ENCODE data around the gene PRDM9.

Gene PRDM9

DNA sequence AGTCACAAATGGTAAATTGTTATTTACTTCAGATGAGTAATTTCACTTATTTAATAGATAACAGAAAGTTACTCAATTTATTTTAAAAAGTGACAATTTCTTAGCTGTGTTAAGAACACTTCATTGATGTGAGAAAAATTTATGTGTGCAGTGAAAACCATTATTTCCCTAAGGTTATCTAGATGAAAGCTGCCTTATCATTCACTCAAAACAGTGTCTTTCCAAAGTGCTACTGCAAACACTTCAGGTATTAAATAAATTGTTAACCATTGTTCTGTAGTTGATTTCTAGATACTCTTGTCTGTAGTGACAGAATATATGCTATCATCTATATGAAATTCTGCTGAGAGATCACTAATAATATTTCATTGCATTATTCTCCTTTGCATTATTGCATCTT lies 33.5 kb upstream of the PRDM9 start:
- no peak overlapping the region for H3K4ac ChIP-seq (ENCODE audit: low read depth, low read length)
- no peak overlapping the region for H3K4me2 ChIP-seq (ENCODE audit: low read length)

DNA sequence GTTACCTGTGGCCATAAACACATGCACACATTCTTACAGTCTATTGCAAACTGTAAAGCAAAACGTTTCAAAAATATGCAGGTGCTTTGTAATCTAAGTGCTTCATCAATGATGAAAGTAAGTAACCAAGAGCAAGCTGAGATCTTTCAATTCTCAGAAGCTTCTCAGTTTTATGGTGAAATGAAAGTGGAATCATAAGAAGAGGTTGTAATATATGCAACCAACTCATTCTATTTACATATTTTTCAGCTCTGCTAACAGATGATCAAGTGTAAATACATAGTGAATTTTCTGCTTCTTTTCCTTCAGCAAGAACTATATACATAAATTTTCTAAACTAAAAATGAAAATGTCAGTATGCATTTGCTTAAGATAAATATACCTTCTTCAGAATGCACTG lies 33.1 kb upstream of the PRDM9 start:
- Histone ChIP-seq H3K18ac (ENCODE audit: low read length) (no peak overlapping the region), H3K4me3 (ENCODE audit: low read length) (no peak overlapping the region), H3K4me1 (ENCODE audit: control insufficient read depth, low read depth, low read length) (no peaks in the 10 kb centered on the region), H2AK5ac (ENCODE audit: low read length) (no peak overlapping the region), H3K56ac (ENCODE audit: low read length) (no peak overlapping the region), H3K4ac (ENCODE audit: low read depth, low read length) (no peak overlapping the region), H3K36me3 (ENCODE audit: control insufficient read depth, insufficient read depth, low read length) (no peaks in the 10 kb centered on the region), H3K79me1 (ENCODE audit: low read length) (no peaks in the 10 kb centered on the region), H3K23ac (ENCODE audit: low read length) (no peak overlapping the region), H4K8ac (ENCODE audit: low read depth, low read length) (no peak overlapping the region), H3K27me3 (ENCODE audit: insufficient read depth, low read length, poor library complexity) (no peaks in the 10 kb centered on the region), H2BK5ac (ENCODE audit: low read length) (no peak overlapping the region), H2BK120ac (ENCODE audit: low read depth, low read length) (no peak overlapping the region), H3K27ac (ENCODE audit: low read depth, low read length) (no peak overlapping the region), H3K79me2 (ENCODE audit: control insufficient read depth, insufficient read depth, low read length) (no peaks in the 10 kb centered on the region), H3K9ac (ENCODE audit: low read length) (no peak overlapping the region), H2BK15ac (replicated peaks; ENCODE audit: low read depth) (no peak overlapping the region), H3K4me2 (ENCODE audit: low read length) (no peak overlapping the region), H4K5ac (ENCODE audit: low read length) (no peak overlapping the region)
- WGBS (ENCODE audit: extremely low coverage, insufficient coverage, low lambda C conversion rate) = no CpG with 5 or more reads among the region's 1 CpG
- DNase-seq = no peak

More for the DNA sequence above, 33.5 kb upstream of the PRDM9 start:
- Histone ChIP-seq H3K23ac (ENCODE audit: low read length) (no peak overlapping the region), H3K9ac (ENCODE audit: low read length) (no peak overlapping the region), H4K8ac (ENCODE audit: low read depth, low read length) (no peak overlapping the region), H3K79me2 (ENCODE audit: control insufficient read depth, insufficient read depth, low read length) (no peaks in the 10 kb centered on the region), H2AK5ac (ENCODE audit: low read length) (no peak overlapping the region), H3K79me1 (ENCODE audit: low read length) (no peaks in the 10 kb centered on the region), H3K56ac (ENCODE audit: low read length) (no peak overlapping the region), H2BK15ac (replicated peaks; ENCODE audit: low read depth) (no peak overlapping the region), H2BK5ac (ENCODE audit: low read length) (no peak overlapping the region), H4K5ac (ENCODE audit: low read length) (no peak overlapping the region), H3K4me1 (ENCODE audit: control insufficient read depth, low read depth, low read length) (no peaks in the 10 kb centered on the region), H2BK120ac (ENCODE audit: low read depth, low read length) (no peak overlapping the region), H3K18ac (ENCODE audit: low read length) (no peak overlapping the region), H3K36me3 (ENCODE audit: control insufficient read depth, insufficient read depth, low read length) (no peaks in the 10 kb centered on the region), H3K27me3 (ENCODE audit: insufficient read depth, low read length, poor library complexity) (no peaks in the 10 kb centered on the region), H3K27ac (ENCODE audit: low read depth, low read length) (no peak overlapping the region), H3K4me3 (ENCODE audit: low read length) (no peak overlapping the region)
- no peak for DNase-seq

DNA sequence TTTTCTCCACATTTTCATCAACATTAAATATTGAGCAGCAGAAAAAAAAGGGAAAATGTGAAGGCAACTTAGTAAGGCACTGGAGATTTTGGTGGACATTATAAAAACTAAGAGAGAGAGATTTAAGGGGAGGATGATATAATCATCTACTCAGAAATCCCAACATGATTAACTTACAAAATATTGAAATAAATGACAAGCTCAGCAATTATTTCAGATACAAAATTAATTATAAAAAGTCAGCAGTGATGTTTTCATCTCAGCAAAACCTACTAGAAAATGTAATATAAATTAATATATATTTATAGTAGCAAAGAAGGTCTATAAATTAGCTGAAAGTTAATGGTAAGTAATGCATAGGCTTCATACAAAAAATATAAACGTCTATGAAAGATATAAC lies 30.8 kb upstream of the PRDM9 start:
- Histone ChIP-seq H4K8ac (ENCODE audit: low read depth, low read length) (no peak overlapping the region), H3K4me2 (ENCODE audit: low read length) (no peak overlapping the region), H3K4me1 (ENCODE audit: control insufficient read depth, low read depth, low read length) (no peaks in the 10 kb centered on the region), H4K5ac (ENCODE audit: low read length) (no peak overlapping the region), H2BK5ac (ENCODE audit: low read length) (no peak overlapping the region), H2AK5ac (ENCODE audit: low read length) (no peak overlapping the region), H3K27me3 (ENCODE audit: insufficient read depth, low read length, poor library complexity) (no peaks in the 10 kb centered on the region), H3K36me3 (ENCODE audit: control insufficient read depth, insufficient read depth, low read length) (no peaks in the 10 kb centered on the region), H2BK120ac (ENCODE audit: low read depth, low read length) (no peak overlapping the region), H3K79me2 (ENCODE audit: control insufficient read depth, insufficient read depth, low read length) (no peaks in the 10 kb centered on the region), H3K23ac (ENCODE audit: low read length) (no peak overlapping the region), H3K4ac (ENCODE audit: low read depth, low read length) (no peak overlapping the region), H3K56ac (ENCODE audit: low read length) (no peak overlapping the region), H3K4me3 (ENCODE audit: low read length) (no peak overlapping the region), H3K18ac (ENCODE audit: low read length) (no peak overlapping the region), H2BK15ac (replicated peaks; ENCODE audit: low read depth) (no peak overlapping the region), H3K27ac (ENCODE audit: low read depth, low read length) (no peak overlapping the region), H3K9ac (ENCODE audit: low read length) (no peak overlapping the region), H3K79me1 (ENCODE audit: low read length) (no peaks in the 10 kb centered on the region)
- DNase-seq = no peak
- no CpG with 5 or more reads among the region's 1 CpG for WGBS (ENCODE audit: extremely low coverage, insufficient coverage, low lambda C conversion rate)

DNA sequence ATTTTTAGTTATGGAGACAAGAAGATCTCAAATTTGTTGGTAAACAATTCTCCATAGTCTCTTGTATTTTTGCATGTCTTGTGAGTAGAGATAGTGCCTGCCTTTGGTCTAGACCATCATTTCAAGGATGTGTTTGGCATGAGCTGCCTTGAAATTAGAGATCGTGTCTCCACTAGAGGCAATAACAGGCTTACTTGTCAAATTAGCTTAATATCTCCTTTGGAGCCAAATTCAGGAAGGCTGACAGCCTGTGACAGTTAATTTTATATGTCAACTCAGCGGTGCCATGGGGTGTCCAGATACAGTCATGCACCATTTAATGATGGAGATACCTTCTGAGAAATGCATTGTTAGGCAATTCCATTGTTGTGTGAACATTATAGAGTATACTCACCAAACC lies 24.8 kb upstream of the PRDM9 start:
- Histone ChIP-seq H3K27ac (ENCODE audit: low read depth, low read length) (no peak overlapping the region), H4K8ac (ENCODE audit: low read depth, low read length) (no peak overlapping the region), H4K5ac (ENCODE audit: low read length) (no peak overlapping the region), H3K36me3 (ENCODE audit: control insufficient read depth, insufficient read depth, low read length) (no peaks in the 10 kb centered on the region), H3K4me2 (ENCODE audit: low read length) (no peak overlapping the region), H2BK5ac (ENCODE audit: low read length) (no peak overlapping the region), H3K79me1 (ENCODE audit: low read length) (no peaks in the 10 kb centered on the region), H3K9ac (ENCODE audit: low read length) (no peak overlapping the region), H3K4me1 (ENCODE audit: control insufficient read depth, low read depth, low read length) (no peaks in the 10 kb centered on the region), H2BK15ac (replicated peaks; ENCODE audit: low read depth) (no peak overlapping the region), H3K27me3 (ENCODE audit: insufficient read depth, low read length, poor library complexity) (no peaks in the 10 kb centered on the region), H3K4me3 (ENCODE audit: low read length) (no peak overlapping the region), H2AK5ac (ENCODE audit: low read length) (no peak overlapping the region), H3K23ac (ENCODE audit: low read length) (no peak overlapping the region), H3K4ac (ENCODE audit: low read depth, low read length) (no peak overlapping the region), H3K56ac (ENCODE audit: low read length) (no peak overlapping the region), H2BK120ac (ENCODE audit: low read depth, low read length) (no peak overlapping the region), H3K18ac (ENCODE audit: low read length) (no peak overlapping the region), H3K79me2 (ENCODE audit: control insufficient read depth, insufficient read depth, low read length) (no peaks in the 10 kb centered on the region)
- no CpG with 5 or more reads among the region's 2 CpGs for WGBS (ENCODE audit: extremely low coverage, insufficient coverage, low lambda C conversion rate)
- no peak for DNase-seq

DNA sequence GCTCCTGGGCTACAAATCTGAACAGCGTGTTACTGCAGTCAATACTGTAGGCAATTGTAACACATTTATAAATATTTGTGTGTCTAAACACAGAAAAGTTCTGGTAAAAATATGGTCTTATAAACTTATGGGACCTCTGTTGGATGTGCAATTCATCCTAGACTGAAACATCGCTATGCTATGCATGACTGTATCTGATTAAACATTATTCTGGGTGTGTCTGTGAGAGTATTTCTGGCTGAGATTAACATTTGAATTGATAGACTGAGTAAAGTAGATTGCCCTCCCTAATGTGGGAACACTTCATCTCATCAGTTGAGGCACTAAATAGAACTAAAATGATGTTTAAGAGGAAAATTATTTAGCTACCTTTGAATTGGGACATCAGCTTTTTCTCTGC lies 24.3 kb upstream of the PRDM9 start:
- H2BK120ac ChIP-seq (ENCODE audit: low read depth, low read length) = no peak overlapping the region
- no peaks in the 10 kb centered on the region for H3K79me2 ChIP-seq (ENCODE audit: control insufficient read depth, insufficient read depth, low read length)
- no peak overlapping the region for H3K9ac ChIP-seq (ENCODE audit: low read length)
- H3K4me2 ChIP-seq (ENCODE audit: low read length) = no peak overlapping the region
- DNase-seq = no peak
- no peak overlapping the region for H2AK5ac ChIP-seq (ENCODE audit: low read length)
- no peak overlapping the region for H4K8ac ChIP-seq (ENCODE audit: low read depth, low read length)
- no peak overlapping the region for H3K4ac ChIP-seq (ENCODE audit: low read depth, low read length)
- no peak overlapping the region for H3K27ac ChIP-seq (ENCODE audit: low read depth, low read length)
- no peak overlapping the region for H3K4me3 ChIP-seq (ENCODE audit: low read length)
- no peak overlapping the region for H2BK5ac ChIP-seq (ENCODE audit: low read length)
- H4K5ac ChIP-seq (ENCODE audit: low read length) = no peak overlapping the region
- H2BK15ac ChIP-seq (replicated peaks; ENCODE audit: low read depth) = no peak overlapping the region
- H3K18ac ChIP-seq (ENCODE audit: low read length) = no peak overlapping the region
- H3K27me3 ChIP-seq (ENCODE audit: insufficient read depth, low read length, poor library complexity) = no peaks in the 10 kb centered on the region
- no peaks in the 10 kb centered on the region for H3K79me1 ChIP-seq (ENCODE audit: low read length)
- H3K36me3 ChIP-seq (ENCODE audit: control insufficient read depth, insufficient read depth, low read length) = no peaks in the 10 kb centered on the region
- no CpG with 5 or more reads among the region's 2 CpGs for WGBS (ENCODE audit: extremely low coverage, insufficient coverage, low lambda C conversion rate)
- H3K23ac ChIP-seq (ENCODE audit: low read length) = no peak overlapping the region
- no peak overlapping the region for H3K56ac ChIP-seq (ENCODE audit: low read length)
- no peaks in the 10 kb centered on the region for H3K4me1 ChIP-seq (ENCODE audit: control insufficient read depth, low read depth, low read length)

DNA sequence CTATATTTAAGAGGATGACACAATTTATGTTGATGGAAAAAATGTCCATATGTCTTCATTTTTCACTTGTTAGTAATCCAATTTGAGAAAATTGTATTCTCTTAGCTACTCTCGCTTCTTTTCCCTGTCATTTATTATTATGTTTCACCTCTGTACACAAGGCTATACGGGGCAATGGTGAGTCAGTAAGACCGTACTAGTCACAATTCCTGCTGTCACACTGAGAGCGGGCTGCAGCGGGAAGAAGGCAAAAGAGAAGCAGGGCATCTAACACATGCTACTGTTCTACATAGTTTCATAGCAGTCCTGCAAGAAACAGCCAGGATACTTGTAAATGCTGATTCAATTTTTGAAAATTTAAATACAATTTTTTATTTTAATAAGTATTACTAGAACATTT lies 23.3 kb upstream of the PRDM9 start:
- Histone ChIP-seq H3K27ac (ENCODE audit: low read depth, low read length) (no peak overlapping the region), H3K18ac (ENCODE audit: low read length) (no peak overlapping the region)
- WGBS (ENCODE audit: extremely low coverage, insufficient coverage, low lambda C conversion rate) = no CpG with 5 or more reads among the region's 5 CpGs

More for the DNA sequence above, 23.3 kb upstream of the PRDM9 start:
- H3K9ac ChIP-seq (ENCODE audit: low read length) = no peak overlapping the region
- no peak overlapping the region for H2BK5ac ChIP-seq (ENCODE audit: low read length)
- H4K8ac ChIP-seq (ENCODE audit: low read depth, low read length) = no peak overlapping the region
- H2AK5ac ChIP-seq (ENCODE audit: low read length) = no peak overlapping the region
- H3K56ac ChIP-seq (ENCODE audit: low read length) = no peak overlapping the region
- no peak overlapping the region for H3K4me3 ChIP-seq (ENCODE audit: low read length)
- no peak overlapping the region for H2BK120ac ChIP-seq (ENCODE audit: low read depth, low read length)
- H4K5ac ChIP-seq (ENCODE audit: low read length) = no peak overlapping the region
- no peak overlapping the region for H2BK15ac ChIP-seq (replicated peaks; ENCODE audit: low read depth)
- H3K27me3 ChIP-seq (ENCODE audit: insufficient read depth, low read length, poor library complexity) = no peaks in the 10 kb centered on the region
- no peaks in the 10 kb centered on the region for H3K36me3 ChIP-seq (ENCODE audit: control insufficient read depth, insufficient read depth, low read length)
- no peak overlapping the region for H3K4me2 ChIP-seq (ENCODE audit: low read length)
- no peak for DNase-seq
- H3K79me1 ChIP-seq (ENCODE audit: low read length) = no peaks in the 10 kb centered on the region
- H3K4ac ChIP-seq (ENCODE audit: low read depth, low read length) = no peak overlapping the region
- no peak overlapping the region for H3K23ac ChIP-seq (ENCODE audit: low read length)
- no peaks in the 10 kb centered on the region for H3K4me1 ChIP-seq (ENCODE audit: control insufficient read depth, low read depth, low read length)
- no peaks in the 10 kb centered on the region for H3K79me2 ChIP-seq (ENCODE audit: control insufficient read depth, insufficient read depth, low read length)

All from mesendoderm (in vitro differentiated cells).